RWPE2 (cell line): Measurements from ENCODE around the gene HDGFL2.

Source experiments
- ATAC-seq: fragments of 200-7000 bp; cut with Tn5 transposase; 3 replicates; pipeline ENCODE4 v1.9.1; 2021; ENCODE audit warnings: low read depth
- DNase-seq: peaks from one replicate; pipeline ENCODE4 v3.0.0-alpha.2; 2020; ENCODE audit warnings: low spot score
- H3K27ac ChIP-seq: fragments of 450-650 bp; 2 replicates; pipeline ENCODE4 v1.5.1; 2017; ENCODE audit warnings: mild to moderate bottlenecking; ENCODE audit not compliant: poor library complexity, severe bottlenecking
- H3K27me3 ChIP-seq: fragments of 250-450 bp; sonication (Bioruptor Pico); 2 replicates; pipeline ENCODE4 v1.5.1; 2021; ENCODE audit warnings: mild to moderate bottlenecking, moderate library complexity; ENCODE audit not compliant: insufficient read depth, poor library complexity, severe bottlenecking
- H3K36me3 ChIP-seq: fragments of 250-450 bp; sonication (Bioruptor Pico); 2 replicates; pipeline ENCODE4 v1.5.1; 2020; ENCODE audit warnings: low read depth, mild to moderate bottlenecking, moderate library complexity
- H3K4me1 ChIP-seq: fragments of 250-450 bp; sonication (Bioruptor Pico); 2 replicates; pipeline ENCODE4 v1.5.1; 2021; ENCODE audit warnings: mild to moderate bottlenecking, moderate library complexity; ENCODE audit not compliant: insufficient read depth, poor library complexity, severe bottlenecking
- H3K4me3 ChIP-seq: fragments of 250-450 bp; sonication (Bioruptor Pico); 2 replicates; pipeline ENCODE4 v1.5.1; 2021; ENCODE audit warnings: mild to moderate bottlenecking, moderate library complexity; ENCODE audit not compliant: severe bottlenecking
- H3K9me3 ChIP-seq: fragments of 250-450 bp; sonication (Bioruptor Pico); 2 replicates; pipeline ENCODE4 v1.5.1; 2021; ENCODE audit warnings: mild to moderate bottlenecking, moderate library complexity; ENCODE audit not compliant: severe bottlenecking
- CTCF ChIP-seq: fragments of 450-650 bp; IDR thresholded peaks from one replicate; pipeline ENCODE4 v1.5.1; 2017; ENCODE audit warnings: mild to moderate bottlenecking, moderate library complexity; ENCODE audit not compliant: poor library complexity, severe bottlenecking

Gene HDGFL2

GRCh38 chr19:4493929-4494690 lies 22.0 kb downstream of the HDGFL2 start:
- no peaks in the 10 kb centered on the region for H3K9me3 ChIP-seq
- no peak overlapping the region for H3K27ac ChIP-seq
- H3K27me3 ChIP-seq: no peaks in the 10 kb centered on the region
- no peaks in the 10 kb centered on the region for H3K4me1 ChIP-seq
- peaks cover 60% of the 10 kb centered on the region for H3K36me3 ChIP-seq
- DNase-seq: peak; percentile 44
- TF ChIP-seq CTCF: no peak
- ATAC-seq: no peak
- H3K4me3 ChIP-seq: no peak overlapping the region

GRCh38 chr19:4494691-4495064 lies 22.6 kb downstream of the HDGFL2 start:
- Histone ChIP-seq H3K27ac (no peak overlapping the region), H3K27me3 (no peaks in the 10 kb centered on the region), H3K9me3 (no peaks in the 10 kb centered on the region), H3K4me3 (no peak overlapping the region), H3K36me3 (peaks cover 56% of the 10 kb centered on the region), H3K4me1 (no peaks in the 10 kb centered on the region)
- no peak for DNase-seq
- no peak for ATAC-seq
- TF ChIP-seq CTCF: no peak

GRCh38 chr19:4495471-4495870 lies 23.4 kb downstream of the HDGFL2 start:
- ATAC-seq: peak; percentile 71
- peak; percentile 31 for TF ChIP-seq CTCF
- no peaks in the 10 kb centered on the region for H3K4me1 ChIP-seq
- H3K9me3 ChIP-seq: no peaks in the 10 kb centered on the region
- H3K4me3 ChIP-seq: no peak overlapping the region
- no peaks in the 10 kb centered on the region for H3K27me3 ChIP-seq
- peak; percentile 44 for DNase-seq
- H3K27ac ChIP-seq: no peak overlapping the region
- peaks cover 49% of the 10 kb centered on the region for H3K36me3 ChIP-seq

GRCh38 chr19:4496304-4496703 lies 24.2 kb downstream of the HDGFL2 start:
- H3K27ac ChIP-seq: no peak overlapping the region
- TF ChIP-seq CTCF: no peak
- H3K9me3 ChIP-seq: no peaks in the 10 kb centered on the region
- ATAC-seq (no peak), DNase-seq (no peak)
- H3K36me3 ChIP-seq: peaks cover 47% of the 10 kb centered on the region
- no peaks in the 10 kb centered on the region for H3K4me1 ChIP-seq
- no peaks in the 10 kb centered on the region for H3K27me3 ChIP-seq
- H3K4me3 ChIP-seq: no peak overlapping the region

- Histone ChIP-seq H3K36me3 (peaks cover 31% of the 10 kb centered on the region), H3K4me1 (no peaks in the 10 kb centered on the region)
- no peak for ATAC-seq
Measured at GRCh38 chr19:4497770-4498389, 25.8 kb downstream of the HDGFL2 start.

More at GRCh38 chr19:4497770-4498389, 25.8 kb downstream of the HDGFL2 start:
- H3K27ac ChIP-seq: no peak overlapping the region
- no peak overlapping the region for H3K4me3 ChIP-seq
- H3K9me3 ChIP-seq: no peaks in the 10 kb centered on the region
- TF ChIP-seq CTCF: no peak
- peak; percentile 58 for DNase-seq
- H3K27me3 ChIP-seq: no peaks in the 10 kb centered on the region
